Measurements from ENCODE around the gene FCRL4. TPM values are rescaled to one million over a fixed set of nuclear protein-coding genes. Genes with fewer than 3 reads are reported as not detected.

The FCRL4 gene
- total and polyA plus RNA-seq, 10 of the 15 experiments (the other 5 are each of a cell fraction or from before 2014, with no cell fraction given), result 0.09 to 0.44 (median 0.26) TPM; not detected in 1

- TF ChIP-seq SREBF1 (IDR thresholded peaks at IDR 0.05; ENCODE audit: low read length), result no peak
- no peak for TF ChIP-seq ZBTB33 (IDR thresholded peaks at IDR 0.05)
- no peak for TF ChIP-seq YBX1 (IDR thresholded peaks at IDR 0.05)
- TF ChIP-seq, protein P1, sequence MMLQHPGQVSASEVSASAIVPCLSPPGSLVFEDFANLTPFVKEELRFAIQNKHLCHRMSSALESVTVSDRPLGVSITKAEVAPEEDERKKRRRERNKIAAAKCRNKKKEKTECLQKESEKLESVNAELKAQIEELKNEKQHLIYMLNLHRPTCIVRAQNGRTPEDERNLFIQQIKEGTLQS (IDR thresholded peaks at IDR 0.05; ENCODE audit: borderline replicate concordance, extremely low read depth, low read depth, low read length), result no peak
- TF ChIP-seq SUPT20H (IDR thresholded peaks at IDR 0.05; ENCODE audit: borderline replicate concordance, control insufficient read depth, low read depth, low read length), result no peak
- TF ChIP-seq ZNF622 (IDR thresholded peaks at IDR 0.05), result no peak
- no peak for TF ChIP-seq YY1 (IDR thresholded peaks at IDR 0.05; ENCODE audit: low read depth, low read length)
- TF ChIP-seq, protein P2, sequence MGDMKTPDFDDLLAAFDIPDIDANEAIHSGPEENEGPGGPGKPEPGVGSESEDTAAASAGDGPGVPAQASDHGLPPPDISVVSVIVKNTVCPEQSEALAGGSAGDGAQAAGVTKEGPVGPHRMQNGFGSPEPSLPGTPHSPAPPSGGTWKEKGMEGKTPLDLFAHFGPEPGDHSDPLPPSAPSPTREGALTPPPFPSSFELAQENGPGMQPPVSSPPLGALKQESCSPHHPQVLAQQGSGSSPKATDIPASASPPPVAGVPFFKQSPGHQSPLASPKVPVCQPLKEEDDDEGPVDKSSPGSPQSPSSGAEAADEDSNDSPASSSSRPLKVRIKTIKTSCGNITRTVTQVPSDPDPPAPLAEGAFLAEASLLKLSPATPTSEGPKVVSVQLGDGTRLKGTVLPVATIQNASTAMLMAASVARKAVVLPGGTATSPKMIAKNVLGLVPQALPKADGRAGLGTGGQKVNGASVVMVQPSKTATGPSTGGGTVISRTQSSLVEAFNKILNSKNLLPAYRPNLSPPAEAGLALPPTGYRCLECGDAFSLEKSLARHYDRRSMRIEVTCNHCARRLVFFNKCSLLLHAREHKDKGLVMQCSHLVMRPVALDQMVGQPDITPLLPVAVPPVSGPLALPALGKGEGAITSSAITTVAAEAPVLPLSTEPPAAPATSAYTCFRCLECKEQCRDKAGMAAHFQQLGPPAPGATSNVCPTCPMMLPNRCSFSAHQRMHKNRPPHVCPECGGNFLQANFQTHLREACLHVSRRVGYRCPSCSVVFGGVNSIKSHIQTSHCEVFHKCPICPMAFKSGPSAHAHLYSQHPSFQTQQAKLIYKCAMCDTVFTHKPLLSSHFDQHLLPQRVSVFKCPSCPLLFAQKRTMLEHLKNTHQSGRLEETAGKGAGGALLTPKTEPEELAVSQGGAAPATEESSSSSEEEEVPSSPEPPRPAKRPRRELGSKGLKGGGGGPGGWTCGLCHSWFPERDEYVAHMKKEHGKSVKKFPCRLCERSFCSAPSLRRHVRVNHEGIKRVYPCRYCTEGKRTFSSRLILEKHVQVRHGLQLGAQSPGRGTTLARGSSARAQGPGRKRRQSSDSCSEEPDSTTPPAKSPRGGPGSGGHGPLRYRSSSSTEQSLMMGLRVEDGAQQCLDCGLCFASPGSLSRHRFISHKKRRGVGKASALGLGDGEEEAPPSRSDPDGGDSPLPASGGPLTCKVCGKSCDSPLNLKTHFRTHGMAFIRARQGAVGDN (IDR thresholded peaks at IDR 0.05), result no peak
- no peak for TF ChIP-seq SIX5 (IDR thresholded peaks at IDR 0.05; ENCODE audit: low read depth, low read length, severe bottlenecking)
- no peak for TF ChIP-seq FOXK2 (IDR thresholded peaks at IDR 0.05)
- TF ChIP-seq BCLAF1 (IDR thresholded peaks at IDR 0.05), result no peak
- TF ChIP-seq FOS (IDR thresholded peaks at IDR 0.05; ENCODE audit: borderline replicate concordance, extremely low read depth, insufficient read length), result no peak
- peak; percentile 45; the same call in 1 of the 2 replicates for TF ChIP-seq ATF7 (IDR thresholded peaks at IDR 0.05; ENCODE audit: low read depth)
- 0 out of 2 replicates have a peak, but pooled peaks have one; percentile 35 for TF ChIP-seq CBX5 (IDR thresholded peaks at IDR 0.05; ENCODE audit: low read depth)
- TF ChIP-seq, protein P3, sequence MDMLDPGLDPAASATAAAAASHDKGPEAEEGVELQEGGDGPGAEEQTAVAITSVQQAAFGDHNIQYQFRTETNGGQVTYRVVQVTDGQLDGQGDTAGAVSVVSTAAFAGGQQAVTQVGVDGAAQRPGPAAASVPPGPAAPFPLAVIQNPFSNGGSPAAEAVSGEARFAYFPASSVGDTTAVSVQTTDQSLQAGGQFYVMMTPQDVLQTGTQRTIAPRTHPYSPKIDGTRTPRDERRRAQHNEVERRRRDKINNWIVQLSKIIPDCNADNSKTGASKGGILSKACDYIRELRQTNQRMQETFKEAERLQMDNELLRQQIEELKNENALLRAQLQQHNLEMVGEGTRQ (IDR thresholded peaks at IDR 0.05; ENCODE audit: borderline replicate concordance, low read depth, low read length), result no peak
- no peak for TF ChIP-seq MYC (IDR thresholded peaks at IDR 0.05; ENCODE audit: insufficient read depth, insufficient read length, insufficient replicate concordance, low read length, severe bottlenecking)
- peak; percentile 90; the same call in 1 of the 2 replicates for TF ChIP-seq PAX5 (IDR thresholded peaks at IDR 0.05; ENCODE audit: borderline replicate concordance, low read depth, low read length)
Observed at GRCh38 chr1:157595356-157595755, 2.5 kb downstream of the FCRL4 start (continued).
